ENCODE data around the gene SGCA.

SGCA gene

GRCh38 chr17:50151041-50151936 lies 14.5 kb upstream of the SGCA start (continued):
- TF ChIP-seq ZNF239 (tag by site-specific recombination; IDR thresholded peaks at IDR 0.05), result no peak
- no peak for TF ChIP-seq MYNN (tag by site-specific recombination; IDR thresholded peaks at IDR 0.05; ENCODE audit: borderline replicate concordance)
- TF ChIP-seq ZNF785 (tag by site-specific recombination; IDR thresholded peaks at IDR 0.05), result no peak
- no peak for TF ChIP-seq ZNF473 (tag by site-specific recombination; IDR thresholded peaks at IDR 0.05)
- TF ChIP-seq OSR2 (tag by site-specific recombination; IDR thresholded peaks at IDR 0.05), result 0 out of 2 replicates have a peak, but pooled peaks have one; percentile 8
- TF ChIP-seq ZNF16 (tag by site-specific recombination; IDR thresholded peaks at IDR 0.05; ENCODE audit: low read depth), result no peak

GRCh38 chr17:50151937-50152547 lies 13.8 kb upstream of the SGCA start:
- peak overlapping the region; percentile 51 for H3K27ac ChIP-seq (ENCODE audit: extremely low read depth, low read depth, low read length)
- ChIA-PET POLR2A (interaction anchor here (0.5 to 3.0 kb wide), 19 partner anchors 9 to 586 kb away, joined by 3 to 30 read pairs (median 3); partner anchors contain the start of genes FAM117A, ITGA3, PDK2 and SAMD14), CTCF (interaction anchor here (0.6 to 7.4 kb wide), 27 partner anchors 9 to 579 kb away, joined by 3 to 105 read pairs (median 5); partner anchors contain the start of gene PDK2)
- TF ChIP-seq ZBTB1 (tag by site-specific recombination; IDR thresholded peaks at IDR 0.05) (no peak), ZNF155 (tag by site-specific recombination; IDR thresholded peaks at IDR 0.05) (no peak), ZNF223 (tag by site-specific recombination; IDR thresholded peaks at IDR 0.05) (no peak), ZNF157 (tag by site-specific recombination; IDR thresholded peaks at IDR 0.05) (no peak), ZNF677 (tag by site-specific recombination; IDR thresholded peaks at IDR 0.05) (no peak), HOXC10 (CRISPR knock-in tag; IDR thresholded peaks at IDR 0.05) (no peak), ZNF37A (tag by site-specific recombination; IDR thresholded peaks at IDR 0.05) (no peak), INSM2 (tag by site-specific recombination; IDR thresholded peaks at IDR 0.05) (peak; percentile 44; the same call in 1 of the 2 replicates), ZNF423 (tag by site-specific recombination; IDR thresholded peaks at IDR 0.05) (no peak), ZBTB10 (tag by site-specific recombination; IDR thresholded peaks at IDR 0.05) (peak; percentile 69), ZNF394 (tag by site-specific recombination; IDR thresholded peaks at IDR 0.05; ENCODE audit: borderline replicate concordance) (peak; percentile 84; the same call in 1 of the 2 replicates), ZNF530 (tag by site-specific recombination; IDR thresholded peaks at IDR 0.05; ENCODE audit: low read depth) (no peak), ZNF777 (tag by site-specific recombination; IDR thresholded peaks at IDR 0.05; ENCODE audit: borderline replicate concordance) (no peak), ZNF621 (tag by site-specific recombination; IDR thresholded peaks at IDR 0.05) (no peak), ZNF211 (tag by site-specific recombination; IDR thresholded peaks at IDR 0.05; ENCODE audit: low read depth) (no peak), ZSCAN4 (tag by site-specific recombination; IDR thresholded peaks at IDR 0.05) (peak; percentile 41; the same call in 1 of the 2 replicates), CTCF (tag by site-specific recombination; IDR thresholded peaks at IDR 0.05) (no peak; the same call in 1 of the 2 replicates), ZNF132 (tag by site-specific recombination; IDR thresholded peaks at IDR 0.05; ENCODE audit: borderline replicate concordance) (no peak), ZNF391 (tag by site-specific recombination; IDR thresholded peaks at IDR 0.05; ENCODE audit: borderline replicate concordance, low read depth) (peak; percentile 64; the same call in 1 of the 2 replicates), TRIM28 (IDR thresholded peaks at IDR 0.05; ENCODE audit: borderline replicate concordance, low read length) (no peak; the same call in 1 of the 2 replicates), ZNF580 (tag by site-specific recombination; IDR thresholded peaks at IDR 0.05) (no peak; the same call in 1 of the 2 replicates), TCF7L2 (IDR thresholded peaks at IDR 0.05; ENCODE audit: borderline replicate concordance, low read depth, low read length) (no peak)

More at GRCh38 chr17:50151937-50152547, 13.8 kb upstream of the SGCA start:
- Histone ChIP-seq H3K4me3 (ENCODE audit: low read depth, low read length) (peak overlapping the region; percentile 77), H3K36me3 (ENCODE audit: control insufficient read depth in 2 of 2, insufficient read depth in 1 of 2, low read length in 2 of 2) (peaks cover 0 to 7% of the 10 kb centered on the region in 2 experiments; a peak in 1 of 3 replicates), H3K9me3 (ENCODE audit: control insufficient read depth, insufficient read depth, low read depth, low read length) (no peaks in the 10 kb centered on the region), H3K4me1 (ENCODE audit: control insufficient read depth, insufficient read depth, low read length) (peaks cover 15% of the 10 kb centered on the region)
